ENCODE results near the gene SMO. TPM values are rescaled to one million over a fixed set of nuclear protein-coding genes. Genes with fewer than 3 reads are reported as not detected.
A peak's percentile ranks its signal among the peaks of the same experiment; 100 is the strongest.
"Not testable (repeated sequence)": the region's sequence is repeated elsewhere in the genome, so short reads cannot be mapped to it uniquely, and the experiment has no call there.

SMO gene
- total RNA-seq, 1 experiment from 2014 or later = 40.5 TPM

- H3K9me3 ChIP-seq (replicated peaks) = no peaks in the 10 kb centered on the region
- DNase-seq = peak in 1 of 2 experiments; percentile 63
Observed at GRCh38 chr7:129225931-129226572, 37.6 kb downstream of the SMO start.

GRCh38 chr7:129227646-129228578 lies 39.5 kb downstream of the SMO start:
- H3K27me3 ChIP-seq = no peaks in the 10 kb centered on the region
- H3K4me3 ChIP-seq = no peak overlapping the region
- DNase-seq = peak in 1 of 2 experiments; percentile 28
- no peaks in the 10 kb centered on the region for H3K36me3 ChIP-seq
- 0 out of 2 replicates have a peak, but pooled peaks cover 10% of the 10 kb centered on the region for H3K4me1 ChIP-seq
- H3K27ac ChIP-seq = no peak overlapping the region
- no peaks in the 10 kb centered on the region for H3K9me3 ChIP-seq (replicated peaks)

More at GRCh38 chr7:129225931-129226572, 37.6 kb downstream of the SMO start:
- Histone ChIP-seq H3K4me1 (peaks cover 13% of the 10 kb centered on the region; the same call in 1 of the 2 replicates), H3K36me3 (no peaks in the 10 kb centered on the region), H3K27me3 (no peaks in the 10 kb centered on the region), H3K27ac (no peak overlapping the region), H3K4me3 (peak overlapping the region; percentile 80)

GRCh38 chr7:129228633-129229032 lies 40.2 kb downstream of the SMO start:
- no peak for DNase-seq
- no peaks in the 10 kb centered on the region for H3K9me3 ChIP-seq (replicated peaks)
- H3K27me3 ChIP-seq = no peaks in the 10 kb centered on the region
- H3K4me3 ChIP-seq = no peak overlapping the region
- H3K4me1 ChIP-seq = 0 out of 2 replicates have a peak, but pooled peaks cover 10% of the 10 kb centered on the region
- no peak overlapping the region for H3K27ac ChIP-seq
- no peaks in the 10 kb centered on the region for H3K36me3 ChIP-seq

GRCh38 chr7:129231666-129232065 lies 43.2 kb downstream of the SMO start:
- no peaks in the 10 kb centered on the region for H3K27me3 ChIP-seq
- H3K27ac ChIP-seq = no peak overlapping the region
- H3K4me3 ChIP-seq = no peak overlapping the region
- H3K9me3 ChIP-seq (replicated peaks) = no peaks in the 10 kb centered on the region
- H3K36me3 ChIP-seq = no peaks in the 10 kb centered on the region
- no peak for DNase-seq
- H3K4me1 ChIP-seq = 0 out of 2 replicates have a peak, but pooled peaks cover 7% of the 10 kb centered on the region

GRCh38 chr7:129238546-129238945 lies 50.1 kb downstream of the SMO start:
- DNase-seq = no peak
- Histone ChIP-seq H3K4me1 (no peaks in the 10 kb centered on the region), H3K4me3 (no peak overlapping the region), H3K9me3 (replicated peaks) (no peaks in the 10 kb centered on the region), H3K27ac (no peak overlapping the region), H3K36me3 (no peaks in the 10 kb centered on the region), H3K27me3 (no peaks in the 10 kb centered on the region)

- no peaks in the 10 kb centered on the region for H3K4me1 ChIP-seq
- no peak overlapping the region for H3K4me3 ChIP-seq
Observed at GRCh38 chr7:129240119-129240820, 51.8 kb downstream of the SMO start.

GRCh38 chr7:129244220-129244619 lies 55.8 kb downstream of the SMO start:
- Histone ChIP-seq H3K4me1 (no peaks in the 10 kb centered on the region), H3K4me3 (no peak overlapping the region), H3K27ac (no peak overlapping the region)

More at GRCh38 chr7:129240119-129240820, 51.8 kb downstream of the SMO start:
- Histone ChIP-seq H3K36me3 (no peaks in the 10 kb centered on the region), H3K27ac (no peak overlapping the region), H3K9me3 (replicated peaks) (no peaks in the 10 kb centered on the region), H3K27me3 (no peaks in the 10 kb centered on the region)
- no peak for DNase-seq

GRCh38 chr7:129245533-129245932 lies 57.1 kb downstream of the SMO start:
- no peak overlapping the region for H3K27ac ChIP-seq
- no peak overlapping the region for H3K4me3 ChIP-seq
- no peaks in the 10 kb centered on the region for H3K36me3 ChIP-seq
- H3K27me3 ChIP-seq = no peaks in the 10 kb centered on the region
- DNase-seq = no peak
- no peaks in the 10 kb centered on the region for H3K4me1 ChIP-seq
- peaks cover 4% of the 10 kb centered on the region for H3K9me3 ChIP-seq (replicated peaks)

More at GRCh38 chr7:129244220-129244619, 55.8 kb downstream of the SMO start:
- no peak for DNase-seq
- no peaks in the 10 kb centered on the region for H3K36me3 ChIP-seq
- H3K27me3 ChIP-seq = no peaks in the 10 kb centered on the region
- H3K9me3 ChIP-seq (replicated peaks) = peaks cover 4% of the 10 kb centered on the region

GRCh38 chr7:129247087-129247486 lies 58.7 kb downstream of the SMO start:
- Histone ChIP-seq H3K27me3 (no peaks in the 10 kb centered on the region), H3K4me1 (no peaks in the 10 kb centered on the region), H3K9me3 (replicated peaks) (peaks cover 4% of the 10 kb centered on the region), H3K36me3 (no peaks in the 10 kb centered on the region), H3K27ac (no peak overlapping the region), H3K4me3 (no peak overlapping the region)
- DNase-seq = no peak

- no peak overlapping the region for H3K27ac ChIP-seq
- H3K36me3 ChIP-seq = no peaks in the 10 kb centered on the region
- no peaks in the 10 kb centered on the region for H3K27me3 ChIP-seq
- no peak for DNase-seq
- H3K4me1 ChIP-seq = no peaks in the 10 kb centered on the region
- no peaks in the 10 kb centered on the region for H3K9me3 ChIP-seq (replicated peaks)
- H3K4me3 ChIP-seq = no peak overlapping the region
Observed at GRCh38 chr7:129252128-129252527, 63.7 kb downstream of the SMO start.

GRCh38 chr7:129252603-129253002 lies 64.2 kb downstream of the SMO start:
- not testable (repeated sequence) for H3K4me1 ChIP-seq, H3K4me3 ChIP-seq, H3K27me3 ChIP-seq

GRCh38 chr7:129255800-129256199 lies 67.4 kb downstream of the SMO start:
- no peak for DNase-seq

More at GRCh38 chr7:129252603-129253002, 64.2 kb downstream of the SMO start:
- H3K27ac ChIP-seq; H3K9me3 ChIP-seq (replicated peaks); DNase-seq; H3K36me3 ChIP-seq: not testable (repeated sequence)

GRCh38 chr7:129256221-129256620 lies 67.8 kb downstream of the SMO start:
- H3K9me3 ChIP-seq (replicated peaks) = no peaks in the 10 kb centered on the region
- no peak overlapping the region for H3K27ac ChIP-seq
- no peak overlapping the region for H3K4me3 ChIP-seq
- no peaks in the 10 kb centered on the region for H3K36me3 ChIP-seq
- peaks cover 6% of the 10 kb centered on the region; the same call in 1 of the 2 replicates for H3K4me1 ChIP-seq
- no peak for DNase-seq
- no peaks in the 10 kb centered on the region for H3K27me3 ChIP-seq

More at GRCh38 chr7:129255800-129256199, 67.4 kb downstream of the SMO start:
- no peak overlapping the region for H3K27ac ChIP-seq
- peaks cover 6% of the 10 kb centered on the region; the same call in 1 of the 2 replicates for H3K4me1 ChIP-seq
- no peaks in the 10 kb centered on the region for H3K27me3 ChIP-seq
- no peaks in the 10 kb centered on the region for H3K9me3 ChIP-seq (replicated peaks)
- no peak overlapping the region for H3K4me3 ChIP-seq
- H3K36me3 ChIP-seq = no peaks in the 10 kb centered on the region

GRCh38 chr7:129257168-129257567 lies 68.7 kb downstream of the SMO start:
- Histone ChIP-seq H3K36me3 (no peaks in the 10 kb centered on the region), H3K4me1 (peaks cover 6% of the 10 kb centered on the region), H3K27me3 (no peaks in the 10 kb centered on the region), H3K4me3 (no peak overlapping the region), H3K9me3 (replicated peaks) (no peaks in the 10 kb centered on the region), H3K27ac (no peak overlapping the region)
- DNase-seq = no peak
